ENCODE measurements around the gene ZNF366.

- TF ChIP-seq CTCF (conservative IDR thresholded peaks at IDR 0.05; ENCODE audit: low read length) (no peak), EZH2phosphoT487 (IDR thresholded peaks at IDR 0.05; ENCODE audit: borderline replicate concordance, low read depth, low read length) (no peak)
Observed at GRCh38 chr5:72459089-72459661, 48.0 kb downstream of the ZNF366 start.
